Activated CD8-positive, alpha-beta T cell treated with anti-CD3 and anti-CD28 coated beads for 36 hours (primary cell): ENCODE results near the gene SRC. TPM values are rescaled to one million over a fixed set of nuclear protein-coding genes. Genes with fewer than 3 reads are reported as not detected.
A peak's percentile ranks its signal among the peaks of the same experiment; 100 is the strongest.

Experiments used
- ATAC-seq: fragments of 200-7000 bp; cut with Tn5 transposase; one replicate; pipeline ENCODE4 v1.10.0; 2021; ENCODE audit warnings: mild to moderate bottlenecking, moderate library complexity
- CTCF ChIA-PET: fragments of 350-600 bp; sonication (Branson Sonifier 250); formaldehyde crosslinking; loops from one replicate; lab custom pipeline; 2021; ENCODE audit warnings: antibody characterized with exemption; lab: Charles Lee
- POLR2A ChIA-PET: fragments of 350-600 bp; sonication (Branson Sonifier 250); formaldehyde crosslinking; loops from one replicate; lab custom pipeline; 2021; ENCODE audit warnings: antibody characterized with exemption; lab: Charles Lee
- DNase-seq: peaks from one replicate; pipeline ENCODE4 v3.0.0-alpha.2; 2020
- H3K27ac Mint-ChIP-seq: one replicate; pipeline ENCODE4 v1.8.0; 2021; ENCODE audit warnings: mild to moderate bottlenecking, mixed read lengths
- H3K27me3 Mint-ChIP-seq: one replicate; pipeline ENCODE4 v1.8.0; 2021; ENCODE audit warnings: mixed read lengths
- H3K36me3 Mint-ChIP-seq: one replicate; pipeline ENCODE4 v1.8.0; 2021; ENCODE audit warnings: low read depth, mixed read lengths
- H3K4me1 Mint-ChIP-seq: one replicate; pipeline ENCODE4 v1.8.0; 2021; ENCODE audit warnings: low read depth, mixed read lengths
- H3K4me3 Mint-ChIP-seq: one replicate; pipeline ENCODE4 v1.8.0; 2021; ENCODE audit warnings: mild to moderate bottlenecking, moderate library complexity, mixed read lengths
- H3K9me3 Mint-ChIP-seq: one replicate; pipeline ENCODE4 v1.8.0; 2021; ENCODE audit warnings: mixed read lengths
- intact Hi-C: fragments of 100-400 bp; cut with micrococcal nuclease; formaldehyde crosslinking; loops from one replicate; pipeline ENCODE4 v1.10.0; 2022
- total RNA-seq, 2 experiments: library from RNA; stranded (reverse); gene quantifications; one replicate each; pipeline ENCODE4 v1.2.3, GENCODE V29; 2021
- TF ChIP-seq, protein P1 (sequence below): fragments of 200-600 bp; IDR thresholded peaks from one replicate; pipeline ENCODE4 v1.8.0; 2022; ENCODE audit warnings: antibody characterized with exemption, mild to moderate bottlenecking

SRC gene
- total RNA-seq, 2 experiments from 2014 or later = 0.88 to 2.4 TPM

DNA sequence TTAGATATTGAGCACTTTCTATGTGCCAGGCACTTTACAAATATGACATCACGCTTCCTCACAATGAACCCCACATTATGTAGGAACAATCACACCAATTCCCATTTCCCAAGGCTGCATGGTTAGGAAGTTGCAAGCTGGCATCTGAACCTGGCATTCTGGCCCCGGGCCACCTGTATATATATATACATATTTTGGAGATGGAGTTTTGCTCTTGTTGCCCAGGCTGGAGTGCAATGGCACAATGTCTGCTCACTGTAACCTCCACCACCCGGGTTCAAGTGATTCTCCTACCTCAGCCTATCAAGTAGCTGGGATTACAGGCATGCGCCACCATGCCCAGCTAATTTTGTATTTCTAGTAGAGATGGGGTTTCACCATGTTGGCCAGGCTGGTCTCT, 30.4 kb downstream of the SRC start:
- H3K27ac Mint-ChIP-seq = no peak overlapping the region

DNA sequence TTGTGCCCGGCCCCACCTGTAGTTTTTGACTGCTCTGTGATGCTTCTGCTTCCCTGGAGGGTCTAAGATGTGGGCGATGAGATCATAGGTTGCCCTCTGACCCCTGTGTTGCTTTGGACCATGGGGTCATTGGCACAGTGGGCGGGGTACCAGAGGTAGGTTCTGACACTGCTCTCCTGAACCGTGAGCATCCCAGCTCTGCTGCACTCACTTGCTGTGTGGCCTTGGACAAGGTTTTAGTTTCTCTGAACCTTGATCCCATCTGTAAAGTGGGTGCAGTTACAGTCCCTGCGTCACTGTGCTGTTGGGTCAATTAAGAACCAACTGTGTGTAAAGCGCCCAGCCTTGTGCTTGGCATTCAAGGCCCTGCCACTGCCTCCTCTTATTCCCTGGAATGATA, 30.9 kb downstream of the SRC start:
- ChIA-PET POLR2A (no interaction called here), CTCF (no interaction called here)
- Mint-ChIP-seq H3K36me3 (no peaks in the 10 kb centered on the region), H3K27me3 (no peaks in the 10 kb centered on the region), H3K27ac (no peak overlapping the region), H3K4me3 (no peak overlapping the region), H3K4me1 (peaks cover 3% of the 10 kb centered on the region), H3K9me3 (no peaks in the 10 kb centered on the region)
- ATAC-seq = no peak
- no peak for DNase-seq
- intact Hi-C loops = no loop called here
- TF ChIP-seq, protein P1, sequence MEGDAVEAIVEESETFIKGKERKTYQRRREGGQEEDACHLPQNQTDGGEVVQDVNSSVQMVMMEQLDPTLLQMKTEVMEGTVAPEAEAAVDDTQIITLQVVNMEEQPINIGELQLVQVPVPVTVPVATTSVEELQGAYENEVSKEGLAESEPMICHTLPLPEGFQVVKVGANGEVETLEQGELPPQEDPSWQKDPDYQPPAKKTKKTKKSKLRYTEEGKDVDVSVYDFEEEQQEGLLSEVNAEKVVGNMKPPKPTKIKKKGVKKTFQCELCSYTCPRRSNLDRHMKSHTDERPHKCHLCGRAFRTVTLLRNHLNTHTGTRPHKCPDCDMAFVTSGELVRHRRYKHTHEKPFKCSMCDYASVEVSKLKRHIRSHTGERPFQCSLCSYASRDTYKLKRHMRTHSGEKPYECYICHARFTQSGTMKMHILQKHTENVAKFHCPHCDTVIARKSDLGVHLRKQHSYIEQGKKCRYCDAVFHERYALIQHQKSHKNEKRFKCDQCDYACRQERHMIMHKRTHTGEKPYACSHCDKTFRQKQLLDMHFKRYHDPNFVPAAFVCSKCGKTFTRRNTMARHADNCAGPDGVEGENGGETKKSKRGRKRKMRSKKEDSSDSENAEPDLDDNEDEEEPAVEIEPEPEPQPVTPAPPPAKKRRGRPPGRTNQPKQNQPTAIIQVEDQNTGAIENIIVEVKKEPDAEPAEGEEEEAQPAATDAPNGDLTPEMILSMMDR = no peak

More for the DNA sequence above, 30.4 kb downstream of the SRC start:
- DNase-seq (no peak), ATAC-seq (no peak)
- Mint-ChIP-seq H3K4me1 (peaks cover 3% of the 10 kb centered on the region), H3K36me3 (no peaks in the 10 kb centered on the region), H3K9me3 (no peaks in the 10 kb centered on the region), H3K27me3 (no peaks in the 10 kb centered on the region), H3K4me3 (no peak overlapping the region)
- CTCF ChIA-PET = no interaction called here
- intact Hi-C loops = no loop called here
- POLR2A ChIA-PET = no interaction called here
- TF ChIP-seq, protein P1 = no peak

DNA sequence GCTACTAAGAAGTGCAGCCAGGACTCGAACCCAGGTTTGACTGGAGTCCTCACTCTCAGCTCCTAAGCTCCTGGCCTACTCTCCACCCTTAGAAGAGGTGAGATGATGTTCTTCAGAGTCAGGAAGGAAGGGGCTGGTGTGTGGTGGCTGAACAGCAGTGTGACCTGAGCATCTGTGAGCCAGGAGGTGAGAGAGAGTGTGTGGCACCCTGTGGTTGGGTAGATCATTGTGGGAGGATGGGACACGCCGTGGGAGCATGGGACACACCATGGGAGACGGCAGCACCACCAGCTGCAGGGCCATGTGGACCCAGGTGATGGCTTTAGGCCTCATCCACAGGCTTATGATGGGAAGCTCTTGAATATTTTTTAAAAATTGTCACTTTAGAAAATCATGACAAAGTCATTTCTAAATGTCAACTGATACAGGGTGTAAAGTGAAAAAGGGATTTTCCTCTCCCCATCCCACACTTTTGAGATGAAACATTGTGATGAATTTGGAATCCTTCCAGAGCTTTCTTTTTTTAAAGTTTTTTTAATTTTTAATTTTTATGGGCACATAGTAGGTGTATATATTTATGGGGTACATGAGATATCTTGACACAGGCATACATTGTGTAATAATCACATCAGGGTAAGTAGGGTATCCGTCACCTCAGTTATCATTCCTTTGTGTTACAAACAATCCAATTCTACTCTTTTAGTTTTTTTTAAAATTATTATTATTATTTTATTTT, 31.6 kb downstream of the SRC start:
- DNase-seq (no peak), ATAC-seq (peak; percentile 45)
- Mint-ChIP-seq H3K4me3 (no peak overlapping the region), H3K36me3 (no peaks in the 10 kb centered on the region), H3K27me3 (no peaks in the 10 kb centered on the region), H3K9me3 (no peaks in the 10 kb centered on the region), H3K4me1 (peaks cover 3% of the 10 kb centered on the region), H3K27ac (no peak overlapping the region)
- ChIA-PET POLR2A (no interaction called here), CTCF (no interaction called here)
- intact Hi-C loops = no loop called here
- TF ChIP-seq, protein P1 = no peak

DNA sequence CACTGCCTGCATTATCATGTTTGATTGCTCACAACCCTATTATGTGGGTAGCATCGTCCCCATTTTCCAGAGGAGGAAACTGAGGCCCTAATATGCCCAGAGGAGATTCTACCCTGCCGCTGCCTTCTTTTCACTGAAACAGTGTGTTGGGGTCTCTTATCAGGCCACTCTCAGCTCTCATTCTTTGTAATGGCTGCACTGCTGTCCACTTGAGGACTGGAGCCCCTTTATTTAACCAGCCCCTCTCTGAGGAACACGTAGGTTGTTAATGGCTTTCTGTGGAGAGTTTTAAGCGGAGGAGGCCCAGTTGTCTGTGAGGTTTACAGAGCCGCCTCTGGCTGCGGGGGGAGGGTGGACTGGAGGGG, 32.5 kb downstream of the SRC start:
- no peaks in the 10 kb centered on the region for H3K36me3 Mint-ChIP-seq
- CTCF ChIA-PET = no interaction called here

More for the DNA sequence above, 32.5 kb downstream of the SRC start:
- peaks cover 9% of the 10 kb centered on the region for H3K4me1 Mint-ChIP-seq
- no peaks in the 10 kb centered on the region for H3K27me3 Mint-ChIP-seq
- no peak for ATAC-seq
- no peak for DNase-seq
- POLR2A ChIA-PET = no interaction called here
- TF ChIP-seq, protein P1 = no peak
- H3K9me3 Mint-ChIP-seq = no peaks in the 10 kb centered on the region
- intact Hi-C loops = no loop called here
- no peak overlapping the region for H3K4me3 Mint-ChIP-seq
- H3K27ac Mint-ChIP-seq = no peak overlapping the region
